Fibroblast of the aortic adventitia (primary cell): ENCODE data around the gene UNC119. TPM values are rescaled to one million over a fixed set of nuclear protein-coding genes. Genes with fewer than 3 reads are reported as not detected.

ENCODE experiments used
- DNase-seq: peaks from one replicate; pipeline ENCODE4 v3.0.0-alpha.2; 2010; ENCODE audit warnings: low read depth
- H3K4me3 ChIP-seq: 2 replicates; pipeline ENCODE4 v1.5.1; 2011; ENCODE audit warnings: low read depth, mild to moderate bottlenecking, control low read depth, low read length, moderate library complexity
- CTCF ChIP-seq: IDR thresholded peaks from 2 replicates; pipeline ENCODE4 v1.5.1; 2011; ENCODE audit warnings: mild to moderate bottlenecking, low read length, control low read depth, inconsistent platforms; ENCODE audit not compliant: insufficient read depth
- total RNA-seq: library from RNA; depleted of rRNA; stranded (reverse); fragments of >200 nt; gene quantifications from 2 replicates; pipeline ENCODE4 v1.2.3, GENCODE V29; 2012; ENCODE audit warnings: low replicate concordance

UNC119 gene
- total RNA-seq, 1 donor = 12.2 TPM

DNA sequence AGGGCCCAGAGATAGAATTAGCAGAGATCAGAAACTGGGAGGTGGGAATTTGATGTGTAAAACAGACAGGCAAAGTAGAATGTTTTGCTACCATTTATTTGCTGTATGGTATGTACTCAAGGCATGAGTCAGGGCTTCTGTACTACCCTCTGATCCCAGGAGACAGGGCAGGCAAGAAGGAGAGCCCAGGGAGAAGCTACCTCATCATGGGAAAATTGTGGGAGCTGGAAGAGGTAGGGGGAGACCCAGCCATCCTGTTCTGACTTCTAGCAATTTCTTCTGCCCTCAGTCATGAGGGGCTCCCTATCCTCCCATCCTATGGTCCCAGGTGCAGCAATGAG lies 20.6 kb upstream of the UNC119 start:
- no peak for TF ChIP-seq CTCF
- no peak overlapping the region for H3K4me3 ChIP-seq
- no peak for DNase-seq

DNA sequence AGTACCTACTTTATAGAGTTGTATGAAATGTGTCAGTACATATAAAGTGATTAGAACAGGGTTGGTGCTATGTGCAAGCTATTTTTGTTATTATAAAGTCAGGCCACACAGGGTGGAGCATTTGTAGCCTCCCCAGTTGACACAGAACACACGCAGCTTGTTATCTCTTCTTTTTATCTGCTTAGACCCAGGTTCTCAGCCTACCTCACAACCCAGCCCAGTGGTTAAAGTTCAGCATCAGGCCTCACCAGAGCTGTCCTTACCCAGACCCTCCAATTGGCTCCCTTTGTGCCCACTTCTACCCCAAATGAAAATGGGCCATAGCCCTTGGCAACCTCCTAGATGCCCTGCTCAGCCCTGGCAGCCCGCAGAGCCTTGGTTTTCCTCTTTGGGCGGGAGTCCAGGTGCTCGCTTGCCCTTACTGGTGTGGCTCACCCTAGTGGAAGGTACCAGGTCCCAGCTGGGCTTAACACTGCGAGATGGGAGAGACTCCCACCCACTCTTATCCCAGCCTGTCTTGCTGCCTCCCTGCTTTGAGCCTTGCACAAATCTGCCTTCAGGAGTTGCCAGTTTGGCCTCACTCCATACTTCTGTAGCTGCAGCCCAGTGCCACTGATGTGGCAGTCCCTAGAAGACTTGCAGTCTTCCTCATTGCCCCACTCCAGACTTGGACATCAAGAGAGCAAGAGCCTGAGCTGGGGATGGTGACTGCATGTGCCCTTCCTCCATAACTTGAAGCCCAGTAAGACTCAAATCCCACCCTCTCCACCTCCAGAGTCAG lies 20.0 kb upstream of the UNC119 start:
- no peak for TF ChIP-seq CTCF
- H3K4me3 ChIP-seq = no peak overlapping the region
- no peak for DNase-seq

DNA sequence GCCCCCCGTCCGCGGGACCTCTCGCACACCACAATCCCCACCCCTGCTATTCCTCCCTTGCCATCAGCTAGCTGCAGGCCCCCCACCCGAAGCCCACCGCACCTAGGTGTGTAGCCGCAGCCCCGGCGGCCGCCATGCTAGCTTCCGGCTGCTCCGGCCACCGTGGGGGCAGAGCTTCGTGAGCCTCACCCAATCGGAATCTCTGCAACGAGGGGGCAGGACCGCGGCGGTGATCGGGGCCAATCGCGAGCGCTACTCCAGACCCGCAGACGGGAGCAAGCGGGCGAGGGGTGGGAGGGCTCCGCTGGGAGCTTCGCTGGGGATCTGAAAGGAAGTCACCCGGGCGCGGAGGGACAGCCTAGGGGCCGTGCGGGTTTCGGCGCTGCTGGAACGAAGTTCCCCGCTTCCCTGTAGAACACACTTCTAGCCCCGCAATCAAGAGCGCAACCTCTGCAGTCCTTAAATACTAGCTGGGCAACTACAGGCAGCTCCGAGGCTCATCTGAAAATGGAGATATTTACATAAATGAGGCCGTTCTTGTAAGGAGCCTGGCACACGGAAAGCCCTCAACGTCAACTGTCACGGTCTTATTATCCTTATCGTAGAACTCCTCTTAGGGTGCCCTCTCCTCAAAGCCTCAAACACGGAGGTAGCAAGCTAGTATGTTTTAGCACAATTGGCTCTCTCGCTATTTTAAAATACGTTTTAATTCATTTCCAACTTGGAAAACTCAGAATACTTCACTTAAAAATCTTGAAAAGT lies 19.1 kb upstream of the UNC119 start, which contains the start of gene PIGS:
TSS of gene PIGS (minus strand) at position 164 of the 762 bp plus-strand sequence. CDS start at position 136, 28 bp downstream.
- peak within 1 kb of the TSS; percentile 99 for H3K4me3 ChIP-seq
- no peak for TF ChIP-seq CTCF
- peak; percentile 81 for DNase-seq

GRCh38 chr17:28570716-28571360 lies 18.4 kb upstream of the UNC119 start:
- no peak for DNase-seq
- TF ChIP-seq CTCF = no peak
- H3K4me3 ChIP-seq = peak overlapping the region; percentile 99

DNA sequence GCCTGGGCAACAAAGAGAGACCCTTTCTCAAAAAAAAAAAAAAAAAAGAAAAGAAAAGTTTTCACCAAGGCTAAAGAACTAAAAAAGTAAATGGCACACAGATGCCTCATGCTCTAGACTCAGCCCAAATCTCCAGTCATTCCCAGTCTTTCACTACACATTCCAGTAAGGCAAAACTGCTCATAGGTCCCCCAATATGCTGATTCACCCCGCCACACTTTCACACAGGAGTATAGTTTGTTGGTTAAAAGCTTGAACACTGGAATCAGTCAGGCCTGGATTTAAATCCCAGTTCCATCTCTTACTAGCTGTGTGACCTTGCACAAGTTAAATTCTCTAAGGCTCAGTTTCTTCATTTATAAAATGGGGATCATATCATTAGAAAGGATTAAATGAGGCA lies 17.0 kb upstream of the UNC119 start:
- H3K4me3 ChIP-seq = no peak overlapping the region
- TF ChIP-seq CTCF = no peak
- no peak for DNase-seq

DNA sequence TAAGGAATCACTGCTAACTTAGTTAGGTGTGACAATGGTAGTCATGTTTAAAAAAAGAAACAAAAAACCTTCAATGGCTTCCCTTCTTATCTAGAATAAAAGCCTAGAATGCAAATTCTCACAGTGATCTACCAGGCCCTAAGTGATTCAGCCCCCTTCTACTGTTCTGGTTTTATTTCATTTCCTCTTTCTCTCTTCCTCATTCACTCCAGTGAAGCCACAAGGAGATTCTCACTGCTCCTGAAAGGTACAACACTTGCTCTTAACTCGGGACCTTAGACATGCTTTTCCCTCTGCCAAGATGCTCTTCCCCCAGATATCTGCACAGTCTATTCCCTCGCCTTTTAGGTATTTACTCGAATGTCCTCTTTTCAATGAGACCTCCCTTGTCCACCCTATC lies 15.2 kb upstream of the UNC119 start:
- H3K4me3 ChIP-seq = no peak overlapping the region
- no peak for DNase-seq
- TF ChIP-seq CTCF = no peak
